HPDE6-E6E7 (cell line): Measurements from ENCODE around the gene ABCG5.

Source experiments
- DNase-seq: peaks from one replicate; pipeline ENCODE4 v3.0.0; 2011; ENCODE audit warnings: missing footprints; ENCODE audit errors: extremely low spot score

Gene ABCG5

GRCh38 chr2:43806719-43807031 lies 32.0 kb downstream of the ABCG5 start:
- no peak for DNase-seq

GRCh38 chr2:43803113-43803512 lies 35.5 kb downstream of the ABCG5 start:
- DNase-seq, result no peak

- DNase-seq, result no peak
These were observed 36.5 kb downstream of the ABCG5 start for GRCh38 chr2:43802135-43802534.

- DNase-seq, result no peak
These were observed 37.7 kb downstream of the ABCG5 start for GRCh38 chr2:43800894-43801293.

- DNase-seq, result peak; percentile 8
These were observed 40.3 kb downstream of the ABCG5 start for GRCh38 chr2:43798300-43798699.

- no peak for DNase-seq
These were observed 42.4 kb downstream of the ABCG5 start for GRCh38 chr2:43796206-43796605.

GRCh38 chr2:43794956-43795355 lies 43.7 kb downstream of the ABCG5 start:
- DNase-seq, result no peak

- DNase-seq, result no peak
These were observed 46.0 kb downstream of the ABCG5 start for GRCh38 chr2:43792653-43793052.

- DNase-seq, result no peak
These were observed 47.4 kb downstream of the ABCG5 start for GRCh38 chr2:43791035-43791765.

- no peak for DNase-seq
These were observed 48.5 kb downstream of the ABCG5 start for GRCh38 chr2:43790147-43790546.

- DNase-seq, result no peak
These were observed 50.0 kb downstream of the ABCG5 start for GRCh38 chr2:43788646-43789045.

GRCh38 chr2:43787895-43788294 lies 50.7 kb downstream of the ABCG5 start:
- no peak for DNase-seq

GRCh38 chr2:43778233-43778632 lies 60.4 kb downstream of the ABCG5 start:
- DNase-seq, result no peak

- no peak for DNase-seq
These were observed 61.2 kb downstream of the ABCG5 start for GRCh38 chr2:43777306-43777926.

GRCh38 chr2:43776324-43776723 lies 62.3 kb downstream of the ABCG5 start:
- DNase-seq, result no peak

GRCh38 chr2:43774617-43775016 lies 64.0 kb downstream of the ABCG5 start:
- DNase-seq, result no peak

GRCh38 chr2:43773876-43774613 lies 64.6 kb downstream of the ABCG5 start, which contains the start of gene DYNC2LI1:
Gene DYNC2LI1, plus strand, starts transcription at chr2:43774039. Its CDS starts 100 bp downstream, at chr2:43774139.
- DNase-seq, result peak; percentile 93

- peak; percentile 48 for DNase-seq
These were observed 72.6 kb downstream of the ABCG5 start for GRCh38 chr2:43766006-43766405.

GRCh38 chr2:43764086-43764705 lies 74.4 kb downstream of the ABCG5 start:
- DNase-seq, result no peak

- no peak for DNase-seq
These were observed 75.5 kb downstream of the ABCG5 start for GRCh38 chr2:43763091-43763490.
